Measurements from ENCODE around the gene NFE2. TPM values are rescaled to one million over a fixed set of nuclear protein-coding genes. Genes with fewer than 3 reads are reported as not detected.

The NFE2 gene
- total and polyA plus RNA-seq, 4 donors, result 3.5 to 38.5 (median 7.4) TPM

DNA sequence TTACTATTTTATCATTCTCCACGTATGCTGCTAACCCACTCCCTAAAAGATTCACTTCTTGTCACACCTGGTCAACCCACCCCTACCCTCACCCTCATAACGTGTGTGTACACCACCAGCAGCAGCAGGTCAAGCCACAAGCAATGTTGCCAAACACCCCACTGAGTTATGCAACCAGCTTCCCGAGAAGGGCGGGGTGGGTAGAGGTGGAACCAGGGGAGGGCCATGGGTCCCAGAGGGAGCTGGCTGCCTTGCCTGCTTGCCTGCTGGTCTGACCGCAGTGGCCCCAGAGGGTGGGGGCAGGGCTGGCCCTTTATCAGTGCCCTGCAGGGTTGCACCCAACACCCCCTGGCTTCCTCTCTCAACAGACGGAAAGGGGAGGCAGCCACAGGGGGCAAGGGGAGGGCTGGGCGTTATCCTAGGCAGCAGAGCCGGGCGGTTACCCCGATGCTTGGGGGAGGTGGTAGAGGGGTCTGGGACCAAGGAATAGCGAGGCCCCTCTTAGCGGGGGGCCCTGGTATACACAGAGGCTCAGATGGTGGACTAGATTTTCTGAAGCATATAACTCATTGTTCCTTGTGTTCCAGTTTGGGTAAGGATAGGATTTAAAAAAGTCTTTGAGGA is 3.5 kb upstream of the NFE2 start:
- H3K9me3 ChIP-seq (ENCODE audit: control insufficient read depth in 4 of 4, insufficient read depth in 3 of 4, low read length in 3 of 4), result no peaks in the 10 kb centered on the region
- H3K4me3 ChIP-seq, result no peak overlapping the region
- 0 to 7% methylated on average over 12 of the region's 12 CpGs for WGBS, 2 donors
- no peaks in the 10 kb centered on the region for H3K36me3 ChIP-seq (ENCODE audit: control insufficient read depth in 4 of 4, insufficient read depth in 4 of 4, low read length in 4 of 4)
- no peak for TF ChIP-seq CTCF (IDR thresholded peaks at IDR 0.05; ENCODE audit: control extremely low read depth, extremely low read depth)
- peak; percentile 74 for ATAC-seq (ENCODE audit: insufficient read depth, low FRiP score)
- H3K27ac ChIP-seq (ENCODE audit: low read depth in 1 of 2, low read length in 1 of 2), result peak overlapping the region in 1 of 2 donors; percentile 23
- H3K27me3 ChIP-seq (ENCODE audit: control insufficient read depth in 3 of 3, insufficient read depth in 3 of 3, low read length in 2 of 3), result peaks cover 0 to 17% (median 17%) of the 10 kb centered on the region in 3 donors
- peak; percentile 46 to 71 (median 62) for DNase-seq
- peaks cover 0 to 11% (median 7%) of the 10 kb centered on the region in 5 donors for H3K4me1 ChIP-seq (ENCODE audit: control insufficient read depth in 5 of 5, insufficient read depth in 5 of 5, low read length in 5 of 5)
- peak overlapping the region in 1 of 2 donors; percentile 11 for H3K9ac ChIP-seq (ENCODE audit: insufficient read depth in 1 of 2, low read length in 2 of 2)

- Histone ChIP-seq H3K36me3 (ENCODE audit: control insufficient read depth in 4 of 4, insufficient read depth in 4 of 4, low read length in 4 of 4) (no peaks in the 10 kb centered on the region), H3K27ac (ENCODE audit: low read depth in 1 of 2, low read length in 1 of 2) (no peak overlapping the region), H3K4me3 (no peak overlapping the region), H3K4me1 (ENCODE audit: control insufficient read depth in 5 of 5, insufficient read depth in 5 of 5, low read length in 5 of 5) (peaks cover 0 to 11% (median 7%) of the 10 kb centered on the region in 5 donors), H3K27me3 (ENCODE audit: control insufficient read depth in 3 of 3, insufficient read depth in 3 of 3, low read length in 2 of 3) (peaks cover 0 to 21% (median 20%) of the 10 kb centered on the region in 3 donors), H3K9me3 (ENCODE audit: control insufficient read depth in 4 of 4, insufficient read depth in 3 of 4, low read length in 3 of 4) (no peaks in the 10 kb centered on the region), H3K9ac (ENCODE audit: insufficient read depth in 1 of 2, low read length in 2 of 2) (no peak overlapping the region)
- TF ChIP-seq CTCF (IDR thresholded peaks at IDR 0.05; ENCODE audit: control extremely low read depth, extremely low read depth), result no peak
- ATAC-seq (ENCODE audit: insufficient read depth, low FRiP score) (no peak), DNase-seq (no peak)
Measured at GRCh38 chr12:54303640-54304039, 2.8 kb upstream of the NFE2 start.

GRCh38 chr12:54301428-54302048 is 723 bp upstream of the NFE2 start:
- H3K4me3 ChIP-seq, result no peak overlapping the region
- no peak overlapping the region for H3K9ac ChIP-seq (ENCODE audit: insufficient read depth in 1 of 2, low read length in 2 of 2)
- H3K9me3 ChIP-seq (ENCODE audit: control insufficient read depth in 4 of 4, insufficient read depth in 3 of 4, low read length in 3 of 4), result no peaks in the 10 kb centered on the region
- peaks cover 0 to 21% (median 20%) of the 10 kb centered on the region in 3 donors for H3K27me3 ChIP-seq (ENCODE audit: control insufficient read depth in 3 of 3, insufficient read depth in 3 of 3, low read length in 2 of 3)
- 41 to 85% methylated on average over 1 of the region's 1 CpG for WGBS, 2 donors
- no peak for TF ChIP-seq CTCF (IDR thresholded peaks at IDR 0.05; ENCODE audit: control extremely low read depth, extremely low read depth)
- DNase-seq (peak in 2 of 3 donors; percentile 49 to 51), ATAC-seq (ENCODE audit: insufficient read depth, low FRiP score) (no peak)
- H3K4me1 ChIP-seq (ENCODE audit: control insufficient read depth in 5 of 5, insufficient read depth in 5 of 5, low read length in 5 of 5), result peaks cover 0 to 11% (median 3%) of the 10 kb centered on the region in 5 donors
- H3K27ac ChIP-seq (ENCODE audit: low read depth in 1 of 2, low read length in 1 of 2), result no peak overlapping the region
- H3K36me3 ChIP-seq (ENCODE audit: control insufficient read depth in 4 of 4, insufficient read depth in 4 of 4, low read length in 4 of 4), result no peaks in the 10 kb centered on the region
